Nephron (organoid): Measurements from ENCODE around the gene TNK2.

ENCODE experiments used
- H3K27ac Mint-ChIP-seq, 3 experiments: 2 replicates each; pipeline ENCODE4 v1.8.0; 2020; ENCODE audit warnings: mixed read lengths in 3 of 3, mild to moderate bottlenecking in 2 of 3, moderate library complexity in 1 of 3
- H3K27me3 Mint-ChIP-seq: 2 replicates; pipeline ENCODE4 v1.8.0; 2021; ENCODE audit warnings: low read depth, mild to moderate bottlenecking, moderate library complexity, mixed read lengths
- H3K36me3 Mint-ChIP-seq: 2 replicates; pipeline ENCODE4 v1.8.0; 2020; ENCODE audit warnings: low read depth, mixed read lengths
- H3K4me1 Mint-ChIP-seq: 2 replicates; pipeline ENCODE4 v1.8.0; 2020; ENCODE audit warnings: mixed read lengths
- H3K4me3 Mint-ChIP-seq, 3 experiments: 2 replicates each; pipeline ENCODE4 v1.8.0; 2020; ENCODE audit warnings: mild to moderate bottlenecking in 3 of 3, mixed read lengths in 3 of 3, moderate library complexity in 2 of 3
- H3K9me3 Mint-ChIP-seq: 2 replicates; pipeline ENCODE4 v1.8.0; 2020; ENCODE audit warnings: mixed read lengths
- CTCF ChIP-seq, 3 experiments: fragments of 200-600 bp; sonication (generic); IDR thresholded peaks; one replicate each; pipeline ENCODE4 v1.5.0; 2021; ENCODE audit warnings: antibody characterized with exemption in 3 of 3; ENCODE audit not compliant: unreplicated experiment in 3 of 3

Gene TNK2

GRCh38 chr3:195859061-195859845 is 49.1 kb downstream of the TNK2 start:
- H3K4me1 Mint-ChIP-seq, result peaks cover 17% of the 10 kb centered on the region
- TF ChIP-seq CTCF (IDR thresholded peaks at IDR 0.05; ENCODE audit: unreplicated experiment in 3 of 3), result peak; percentile 85 to 93 (median 93)
- no peaks in the 10 kb centered on the region for H3K9me3 Mint-ChIP-seq

GRCh38 chr3:195856410-195857084 is 51.8 kb downstream of the TNK2 start:
- H3K4me3 Mint-ChIP-seq, result no peak overlapping the region

More at GRCh38 chr3:195859061-195859845, 49.1 kb downstream of the TNK2 start:
- Mint-ChIP-seq H3K27me3 (peaks cover 14% of the 10 kb centered on the region), H3K27ac (no peak overlapping the region), H3K4me3 (no peak overlapping the region), H3K36me3 (peaks cover 5% of the 10 kb centered on the region)

GRCh38 chr3:195855471-195856409 is 52.6 kb downstream of the TNK2 start:
- Mint-ChIP-seq H3K4me3 (no peak overlapping the region), H3K4me1 (peaks cover 5% of the 10 kb centered on the region), H3K27me3 (peaks cover 25% of the 10 kb centered on the region), H3K9me3 (no peaks in the 10 kb centered on the region), H3K36me3 (no peaks in the 10 kb centered on the region), H3K27ac (no peak overlapping the region)
- no peak for TF ChIP-seq CTCF (IDR thresholded peaks at IDR 0.05; ENCODE audit: unreplicated experiment in 3 of 3)

More at GRCh38 chr3:195856410-195857084, 51.8 kb downstream of the TNK2 start:
- Mint-ChIP-seq H3K36me3 (no peaks in the 10 kb centered on the region), H3K9me3 (no peaks in the 10 kb centered on the region), H3K27ac (no peak overlapping the region), H3K27me3 (peaks cover 28% of the 10 kb centered on the region), H3K4me1 (peaks cover 5% of the 10 kb centered on the region)
- TF ChIP-seq CTCF (IDR thresholded peaks at IDR 0.05; ENCODE audit: unreplicated experiment in 3 of 3), result no peak

GRCh38 chr3:195854628-195855294 is 53.6 kb downstream of the TNK2 start:
- Mint-ChIP-seq H3K4me3 (no peak overlapping the region), H3K27me3 (peaks cover 24% of the 10 kb centered on the region), H3K36me3 (no peaks in the 10 kb centered on the region), H3K9me3 (no peaks in the 10 kb centered on the region), H3K27ac (no peak overlapping the region), H3K4me1 (peaks cover 5% of the 10 kb centered on the region)
- TF ChIP-seq CTCF (IDR thresholded peaks at IDR 0.05; ENCODE audit: unreplicated experiment in 3 of 3), result no peak

DNA sequence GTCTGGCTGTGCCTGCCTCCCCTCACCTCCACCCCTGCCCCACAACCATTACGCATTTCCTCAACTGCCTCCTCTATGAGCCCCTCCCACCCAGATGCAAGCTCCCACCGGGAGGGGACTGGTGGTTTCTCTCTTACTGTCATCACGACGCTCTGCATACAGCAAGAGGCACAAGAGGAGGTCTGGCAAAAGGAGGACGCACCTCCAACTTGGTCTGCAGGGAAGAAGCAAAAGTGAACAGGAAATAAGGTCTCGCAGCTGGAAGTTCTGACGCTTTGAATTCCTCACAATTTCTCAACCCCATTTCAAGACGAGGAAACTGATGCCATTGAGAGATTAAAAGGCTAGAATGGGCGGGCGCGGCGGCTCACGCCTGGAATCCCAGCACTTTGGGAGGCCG is 54.4 kb downstream of the TNK2 start:
- Mint-ChIP-seq H3K36me3 (no peaks in the 10 kb centered on the region), H3K27ac (no peak overlapping the region), H3K4me1 (no peaks in the 10 kb centered on the region), H3K27me3 (peaks cover 19% of the 10 kb centered on the region), H3K9me3 (no peaks in the 10 kb centered on the region), H3K4me3 (no peak overlapping the region)
- no peak for TF ChIP-seq CTCF (IDR thresholded peaks at IDR 0.05; ENCODE audit: unreplicated experiment in 3 of 3)
